IMR-90 (cell line): ENCODE results near the gene HS3ST1. TPM values are rescaled to one million over a fixed set of nuclear protein-coding genes. Genes with fewer than 3 reads are reported as not detected.

ENCODE experiments used
- microRNA-seq, 2 experiments: library from miRNA; stranded (forward) in 1 of 2; unstranded in 1 of 2; fragments of 10-50 nt in 1 of 2; fragments of <30 nt in 1 of 2; gene quantifications in 1 of 2; microRNA quantifications in 1 of 2; one replicate each; pipeline versions ENCODE3 to v1.1.0; 2013 to 2020; ENCODE audit not compliant: insufficient read depth in 1 of 2, insufficient read length in 1 of 2, unreplicated experiment in 1 of 2
- polyA plus RNA-seq, 3 experiments: library from polyadenylated mRNA; depleted of rRNA; stranded (reverse); fragments of >200 nt; gene quantifications; 2 replicates each; pipeline ENCODE4 v1.2.3, GENCODE V29; 2012; ENCODE audit warnings: low replicate concordance in 1 of 3
- small RNA-seq, 5 experiments: library from RNA; depleted of rRNA; stranded (forward); fragments of <200 nt; gene quantifications; one replicate each; pipeline ENCODE3, GENCODE V24; 2012
- total RNA-seq: library from RNA; depleted of rRNA; stranded (reverse); fragments of >200 nt; gene quantifications from 2 replicates; pipeline ENCODE4 v1.2.3, GENCODE V29; 2012

Gene HS3ST1
- total and polyA plus RNA-seq, 2 of the 4 experiments (the other 2 are of a cell fraction), result 0.09 TPM; not detected in 1

Small RNA genes lying within 50 kb of the gene (microRNA-seq; reads per million reads assigned to microRNA genes)
- 0 reads per million in 2 experiments for gene MIR572 (ENCODE audit: insufficient read depth in 1 of 2, insufficient read length in 1 of 2, unreplicated experiment in 1 of 2)
- gene RNA5SP156 (ENCODE audit: insufficient read depth, insufficient read length), result not detected

Small RNA genes lying within 50 kb of the gene (small RNA-seq; reads per million reads assigned to genes)
- gene MIR572 (0 reads per million in 5 experiments), gene RNA5SP156 (0 reads per million in 5 experiments)
